Mesendoderm (in vitro differentiated cells): ENCODE measurements around the gene NECAB2.

ENCODE experiments used
- DNase-seq: peaks from one replicate; pipeline ENCODE4 v3.0.0; 2013
- H2AK5ac ChIP-seq: 2 replicates; pipeline ENCODE4 v1.6.1; 2013; ENCODE audit warnings: low read length, inconsistent platforms
- H2BK120ac ChIP-seq: 2 replicates; pipeline ENCODE4 v1.6.1; 2013; ENCODE audit warnings: low read depth, mild to moderate bottlenecking, low read length, moderate library complexity, mixed read lengths
- H2BK15ac ChIP-seq: replicated peaks from 2 replicates; pipeline ENCODE4 v1.6.1; 2013; ENCODE audit warnings: low read depth, mild to moderate bottlenecking, moderate library complexity
- H2BK5ac ChIP-seq: 2 replicates; pipeline ENCODE4 v1.6.1; 2013; ENCODE audit warnings: low read length, inconsistent platforms
- H3K18ac ChIP-seq: 2 replicates; pipeline ENCODE4 v1.6.1; 2013; ENCODE audit warnings: mild to moderate bottlenecking, low read length, mixed read lengths
- H3K23ac ChIP-seq: one replicate; pipeline ENCODE4 v1.6.1; 2013; ENCODE audit warnings: low read length
- H3K27ac ChIP-seq: 2 replicates; pipeline ENCODE4 v1.5.1; 2013; ENCODE audit warnings: low read depth, mild to moderate bottlenecking, inconsistent platforms, low read length, moderate library complexity
- H3K27me3 ChIP-seq: 2 replicates; pipeline ENCODE4 v1.6.1; 2013; ENCODE audit warnings: low read length, control low read depth, mild to moderate bottlenecking, inconsistent platforms; ENCODE audit not compliant: insufficient read depth, poor library complexity
- H3K36me3 ChIP-seq: 2 replicates; pipeline ENCODE4 v1.6.1; 2013; ENCODE audit warnings: low read length, inconsistent platforms; ENCODE audit not compliant: control insufficient read depth, insufficient read depth
- H3K4ac ChIP-seq: one replicate; pipeline ENCODE4 v1.6.1; 2013; ENCODE audit warnings: low read depth, mild to moderate bottlenecking, low read length, moderate library complexity
- H3K4me1 ChIP-seq: 2 replicates; pipeline ENCODE4 v1.6.1; 2013; ENCODE audit warnings: low read depth, low read length, inconsistent platforms; ENCODE audit not compliant: control insufficient read depth
- H3K4me2 ChIP-seq: 2 replicates; pipeline ENCODE4 v1.6.1; 2013; ENCODE audit warnings: low read length
- H3K4me3 ChIP-seq: 2 replicates; pipeline ENCODE4 v1.5.1; 2013; ENCODE audit warnings: mild to moderate bottlenecking, low read length
- H3K56ac ChIP-seq: one replicate; pipeline ENCODE4 v1.6.1; 2013; ENCODE audit warnings: low read length
- H3K79me1 ChIP-seq: 2 replicates; pipeline ENCODE4 v1.6.1; 2013; ENCODE audit warnings: low read length, inconsistent platforms
- H3K79me2 ChIP-seq: 2 replicates; pipeline ENCODE4 v1.6.1; 2013; ENCODE audit warnings: mild to moderate bottlenecking, low read length; ENCODE audit not compliant: control insufficient read depth, insufficient read depth
- H3K9ac ChIP-seq: 2 replicates; pipeline ENCODE4 v1.6.1; 2013; ENCODE audit warnings: low read length, inconsistent platforms
- H4K5ac ChIP-seq: one replicate; pipeline ENCODE4 v1.6.1; 2013; ENCODE audit warnings: low read length
- H4K8ac ChIP-seq: one replicate; pipeline ENCODE4 v1.6.1; 2013; ENCODE audit warnings: low read depth, mild to moderate bottlenecking, control low read depth, low read length, moderate library complexity
- WGBS: extraction: QIAGEN DNeasy Blood & Tissue Kit; methylation state at CpG from one replicate; pipeline ENCODE4 v1.1.7; 2013; ENCODE audit warnings: low lambda C conversion rate, missing lambda C conversion rate; ENCODE audit not compliant: insufficient coverage; ENCODE audit errors: extremely low coverage; 5-methylcytosine and 5-hydroxymethylcytosine counted together

The NECAB2 gene

DNA sequence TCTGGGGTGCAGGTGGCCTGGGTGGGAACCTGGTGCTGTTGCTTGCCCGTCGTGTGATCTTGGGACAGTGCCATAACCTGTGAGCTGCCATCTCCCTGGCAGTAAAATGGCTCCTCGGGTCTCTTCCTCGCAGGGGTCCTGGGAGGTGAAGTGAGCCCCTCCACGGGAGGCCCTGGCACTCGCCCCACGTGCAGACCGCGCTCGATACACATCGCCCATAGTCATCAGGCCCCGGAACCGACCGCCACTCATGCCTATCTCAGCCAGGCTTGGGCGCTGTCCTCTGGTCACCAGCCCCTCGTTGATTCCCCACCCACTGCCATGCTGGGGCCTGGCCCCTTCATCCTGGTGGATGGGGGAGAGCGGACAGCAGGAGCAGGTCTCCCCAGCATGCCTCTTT lies 36.5 kb upstream of the NECAB2 start:
- Histone ChIP-seq H2AK5ac (no peak overlapping the region), H3K27me3 (no peaks in the 10 kb centered on the region), H3K18ac (no peak overlapping the region), H2BK120ac (no peak overlapping the region), H3K27ac (no peak overlapping the region), H4K8ac (no peak overlapping the region), H3K9ac (no peak overlapping the region), H2BK15ac (no peak overlapping the region), H3K4me1 (peaks cover 3% of the 10 kb centered on the region), H4K5ac (no peak overlapping the region), H3K23ac (no peak overlapping the region), H2BK5ac (no peak overlapping the region), H3K4me2 (no peak overlapping the region), H3K4ac (no peak overlapping the region), H3K79me1 (no peaks in the 10 kb centered on the region), H3K4me3 (no peak overlapping the region), H3K36me3 (no peaks in the 10 kb centered on the region), H3K56ac (no peak overlapping the region), H3K79me2 (no peaks in the 10 kb centered on the region)
- DNase-seq = no peak
- WGBS = no CpG with 5 or more reads among the region's 17 CpGs

DNA sequence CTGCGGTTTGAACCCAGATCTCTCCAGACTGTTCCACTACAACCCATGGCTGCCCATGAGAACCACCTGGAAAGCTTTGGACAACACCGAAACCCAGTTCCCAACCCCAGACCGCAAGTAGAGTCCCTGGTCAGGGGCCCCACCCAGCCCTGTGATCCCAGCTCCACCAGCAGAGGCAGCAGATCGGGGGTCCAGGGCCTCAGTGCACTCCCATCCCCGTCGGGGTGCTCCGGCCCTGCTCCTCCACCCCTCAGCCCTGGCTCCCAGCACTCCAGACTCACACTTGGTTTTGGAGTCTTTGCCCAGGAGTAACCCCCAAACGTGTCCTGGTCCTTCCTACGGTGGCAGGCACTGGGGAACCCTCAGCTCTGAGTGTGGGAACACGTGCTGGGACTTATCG lies 35.7 kb upstream of the NECAB2 start:
- Histone ChIP-seq H2AK5ac (no peak overlapping the region), H2BK120ac (no peak overlapping the region), H3K79me1 (no peaks in the 10 kb centered on the region), H4K5ac (no peak overlapping the region), H3K18ac (no peak overlapping the region), H3K27me3 (no peaks in the 10 kb centered on the region), H2BK15ac (no peak overlapping the region), H3K4me2 (no peak overlapping the region), H2BK5ac (no peak overlapping the region), H4K8ac (no peak overlapping the region), H3K4me3 (no peak overlapping the region), H3K23ac (no peak overlapping the region), H3K4me1 (no peaks in the 10 kb centered on the region), H3K79me2 (no peaks in the 10 kb centered on the region), H3K36me3 (no peaks in the 10 kb centered on the region), H3K4ac (no peak overlapping the region), H3K9ac (no peak overlapping the region), H3K56ac (no peak overlapping the region), H3K27ac (no peak overlapping the region)
- no peak for DNase-seq
- WGBS = no CpG with 5 or more reads among the region's 11 CpGs

DNA sequence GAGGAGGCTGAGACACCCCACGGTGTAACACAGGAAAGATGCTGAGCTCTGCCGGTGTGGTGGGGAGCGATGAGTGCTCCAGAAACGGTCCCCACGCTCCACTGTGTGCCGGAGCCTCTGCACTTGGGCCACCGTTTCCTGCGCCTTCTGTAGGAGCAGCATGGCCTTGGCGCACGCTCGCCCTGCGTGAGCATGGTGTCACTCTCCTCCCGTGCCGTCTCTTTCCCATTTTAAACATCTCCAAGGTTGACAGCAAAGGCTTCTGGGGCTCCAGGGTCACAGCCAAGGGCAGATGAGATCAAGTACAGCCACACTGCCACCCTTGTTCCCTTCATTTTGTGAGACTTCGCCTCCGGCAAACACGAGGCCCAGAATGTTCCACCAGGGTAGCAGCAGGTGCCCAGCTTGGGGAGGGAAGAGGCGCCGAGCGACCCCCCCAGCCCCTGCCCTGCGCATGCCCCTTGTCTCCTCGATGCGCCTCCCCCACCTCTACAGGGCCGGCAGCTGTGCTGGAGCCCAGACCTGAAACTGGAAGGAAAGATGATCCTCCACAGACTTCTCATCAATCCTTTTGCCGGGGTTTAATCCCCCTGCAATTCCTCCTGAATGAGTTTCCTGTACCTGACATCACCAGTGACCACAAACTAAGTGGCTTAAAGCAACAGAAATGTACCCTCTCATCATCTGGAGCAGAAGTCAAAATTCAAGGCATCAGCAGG lies 34.9 kb upstream of the NECAB2 start:
- Histone ChIP-seq H3K4ac (no peak overlapping the region), H3K4me2 (no peak overlapping the region), H3K18ac (no peak overlapping the region), H3K27ac (no peak overlapping the region), H2BK15ac (no peak overlapping the region), H3K36me3 (no peaks in the 10 kb centered on the region), H3K23ac (no peak overlapping the region), H3K9ac (no peak overlapping the region), H2BK5ac (no peak overlapping the region), H2AK5ac (no peak overlapping the region), H3K56ac (no peak overlapping the region), H3K79me1 (no peaks in the 10 kb centered on the region), H4K5ac (no peak overlapping the region), H2BK120ac (no peak overlapping the region), H3K79me2 (no peaks in the 10 kb centered on the region), H4K8ac (no peak overlapping the region), H3K27me3 (no peaks in the 10 kb centered on the region), H3K4me1 (no peaks in the 10 kb centered on the region), H3K4me3 (no peak overlapping the region)
- no CpG with 5 or more reads among the region's 25 CpGs for WGBS
- no peak for DNase-seq

DNA sequence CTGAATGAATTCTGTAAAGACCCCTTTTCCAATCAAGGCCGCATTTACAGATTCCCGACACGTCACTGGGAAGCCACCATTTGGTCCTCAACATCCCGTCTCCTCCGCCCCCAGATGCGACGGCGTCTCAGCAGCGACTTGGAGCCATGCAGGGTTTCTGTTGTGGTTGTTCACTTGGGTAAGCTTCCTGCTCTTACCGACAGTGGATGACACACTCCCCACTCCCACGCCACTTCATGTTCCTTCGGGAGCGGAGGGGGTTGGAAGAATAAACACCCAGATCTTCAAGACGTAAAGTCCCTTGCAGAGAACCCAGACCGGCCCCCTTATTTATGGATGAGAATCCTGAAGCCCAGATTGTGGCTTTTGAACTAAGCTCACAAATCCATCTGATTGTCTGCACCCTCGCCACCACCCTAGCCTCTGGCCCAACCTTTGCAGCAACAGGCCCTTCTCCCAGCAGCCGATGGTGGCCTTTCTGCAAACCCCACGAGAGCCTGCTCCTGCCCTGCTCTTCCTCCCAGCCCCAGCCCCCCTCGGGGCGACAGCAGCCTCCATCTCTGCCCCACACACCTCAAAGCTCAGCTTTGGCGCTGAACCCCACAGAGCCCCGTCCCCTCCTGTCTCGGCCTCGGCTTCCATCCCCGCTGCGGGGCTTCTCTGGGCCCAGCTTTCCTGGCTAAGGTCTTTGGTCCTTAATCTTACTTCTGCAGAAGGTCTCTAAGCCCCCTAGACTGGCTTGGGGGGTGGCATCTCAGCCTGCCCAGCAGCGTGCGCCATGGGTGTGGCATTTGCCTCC lies 34.0 kb upstream of the NECAB2 start:
- H3K18ac ChIP-seq = no peak overlapping the region
- no peak overlapping the region for H3K4ac ChIP-seq
- no peaks in the 10 kb centered on the region for H3K79me1 ChIP-seq
- no peak overlapping the region for H3K23ac ChIP-seq
- no peaks in the 10 kb centered on the region for H3K4me1 ChIP-seq
- H3K56ac ChIP-seq = no peak overlapping the region
- DNase-seq = no peak
- no peaks in the 10 kb centered on the region for H3K79me2 ChIP-seq
- H3K27me3 ChIP-seq = no peaks in the 10 kb centered on the region
- H2AK5ac ChIP-seq = no peak overlapping the region
- no peaks in the 10 kb centered on the region for H3K36me3 ChIP-seq
- no peak overlapping the region for H3K9ac ChIP-seq
- no peak overlapping the region for H3K4me2 ChIP-seq
- H4K5ac ChIP-seq = no peak overlapping the region
- no CpG with 5 or more reads among the region's 28 CpGs for WGBS
- no peak overlapping the region for H3K4me3 ChIP-seq
- no peak overlapping the region for H2BK15ac ChIP-seq
- no peak overlapping the region for H2BK5ac ChIP-seq
- H2BK120ac ChIP-seq = no peak overlapping the region
- no peak overlapping the region for H4K8ac ChIP-seq
- no peak overlapping the region for H3K27ac ChIP-seq

DNA sequence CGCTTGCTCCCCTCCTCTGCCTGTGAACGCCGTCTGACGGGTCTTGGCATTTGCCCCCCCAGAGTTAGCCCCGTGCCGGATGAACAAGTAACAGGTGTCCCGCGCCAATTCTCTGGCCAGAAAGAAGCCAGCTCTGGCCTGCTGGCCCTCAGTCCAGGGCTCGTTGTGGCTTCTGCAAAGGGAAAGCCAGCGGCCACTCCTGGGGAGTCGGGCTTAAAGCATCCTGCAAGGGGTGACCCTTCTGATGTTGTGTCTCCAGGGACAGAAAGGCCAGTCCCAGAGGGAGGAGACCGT lies 33.4 kb upstream of the NECAB2 start:
- H2BK15ac ChIP-seq = no peak overlapping the region
- no peaks in the 10 kb centered on the region for H3K79me2 ChIP-seq
- H3K23ac ChIP-seq = no peak overlapping the region
- no peaks in the 10 kb centered on the region for H3K4me1 ChIP-seq
- H3K27me3 ChIP-seq = no peaks in the 10 kb centered on the region
- H3K4ac ChIP-seq = no peak overlapping the region
- H3K27ac ChIP-seq = no peak overlapping the region
- H3K4me2 ChIP-seq = no peak overlapping the region
- no peaks in the 10 kb centered on the region for H3K36me3 ChIP-seq
- H4K8ac ChIP-seq = no peak overlapping the region
- no peaks in the 10 kb centered on the region for H3K79me1 ChIP-seq
- H2BK120ac ChIP-seq = no peak overlapping the region
- H2AK5ac ChIP-seq = no peak overlapping the region
- H3K18ac ChIP-seq = no peak overlapping the region
- no peak overlapping the region for H3K4me3 ChIP-seq
- no peak overlapping the region for H4K5ac ChIP-seq
- no peak overlapping the region for H2BK5ac ChIP-seq
- WGBS = no CpG with 5 or more reads among the region's 12 CpGs
- no peak overlapping the region for H3K56ac ChIP-seq
- no peak for DNase-seq
- no peak overlapping the region for H3K9ac ChIP-seq
